Measurements from ENCODE around the gene UBE2E3.

UBE2E3 gene

DNA sequence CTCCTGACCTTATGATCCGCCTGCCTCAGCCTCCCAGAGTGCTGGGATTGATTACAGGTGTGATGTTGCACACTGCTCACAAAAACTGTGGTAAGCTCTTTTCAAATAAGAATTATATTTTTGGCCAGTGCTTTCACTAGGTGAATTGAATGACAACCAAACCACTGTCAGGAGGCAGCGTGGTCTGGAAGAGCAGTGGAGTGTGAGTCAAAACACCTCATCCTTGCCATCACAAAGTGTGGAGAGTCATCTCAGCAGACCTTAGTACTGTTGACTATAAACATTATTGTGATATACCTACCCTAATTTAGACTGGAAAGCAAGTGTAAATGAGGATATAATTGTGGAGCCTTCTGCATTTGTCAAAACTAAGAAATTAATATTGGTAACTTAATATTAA lies 61.3 kb downstream of the UBE2E3 start:
- H3K9me3 ChIP-seq (ENCODE audit: insufficient read depth, low read depth, low read length), result no peaks in the 10 kb centered on the region
- TF ChIP-seq, protein P1, sequence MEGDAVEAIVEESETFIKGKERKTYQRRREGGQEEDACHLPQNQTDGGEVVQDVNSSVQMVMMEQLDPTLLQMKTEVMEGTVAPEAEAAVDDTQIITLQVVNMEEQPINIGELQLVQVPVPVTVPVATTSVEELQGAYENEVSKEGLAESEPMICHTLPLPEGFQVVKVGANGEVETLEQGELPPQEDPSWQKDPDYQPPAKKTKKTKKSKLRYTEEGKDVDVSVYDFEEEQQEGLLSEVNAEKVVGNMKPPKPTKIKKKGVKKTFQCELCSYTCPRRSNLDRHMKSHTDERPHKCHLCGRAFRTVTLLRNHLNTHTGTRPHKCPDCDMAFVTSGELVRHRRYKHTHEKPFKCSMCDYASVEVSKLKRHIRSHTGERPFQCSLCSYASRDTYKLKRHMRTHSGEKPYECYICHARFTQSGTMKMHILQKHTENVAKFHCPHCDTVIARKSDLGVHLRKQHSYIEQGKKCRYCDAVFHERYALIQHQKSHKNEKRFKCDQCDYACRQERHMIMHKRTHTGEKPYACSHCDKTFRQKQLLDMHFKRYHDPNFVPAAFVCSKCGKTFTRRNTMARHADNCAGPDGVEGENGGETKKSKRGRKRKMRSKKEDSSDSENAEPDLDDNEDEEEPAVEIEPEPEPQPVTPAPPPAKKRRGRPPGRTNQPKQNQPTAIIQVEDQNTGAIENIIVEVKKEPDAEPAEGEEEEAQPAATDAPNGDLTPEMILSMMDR (conservative IDR thresholded peaks at IDR 0.05; ENCODE audit: low read length), result no peak
- TF ChIP-seq EZH2phosphoT487 (IDR thresholded peaks at IDR 0.05; ENCODE audit: borderline replicate concordance), result no peak
- H3K27me3 ChIP-seq (ENCODE audit: insufficient read depth, low read length, poor library complexity, severe bottlenecking), result no peaks in the 10 kb centered on the region
- no peak overlapping the region for H3K9ac ChIP-seq (ENCODE audit: low read depth, low read length, poor library complexity, severe bottlenecking)
- no peaks in the 10 kb centered on the region for H3K4me1 ChIP-seq (ENCODE audit: insufficient read depth, low read length, poor library complexity, severe bottlenecking)
- no peaks in the 10 kb centered on the region for H3K36me3 ChIP-seq (ENCODE audit: insufficient read depth, low read length)
- no peaks in the 10 kb centered on the region for H3F3A ChIP-seq (ENCODE audit: low read depth)
- no peak overlapping the region for H3K4me3 ChIP-seq (ENCODE audit: low read length, poor library complexity, severe bottlenecking)
- no peak overlapping the region for H3K4me2 ChIP-seq (ENCODE audit: low read depth, low read length, poor library complexity, severe bottlenecking)
- no peaks in the 10 kb centered on the region for H3K79me2 ChIP-seq (ENCODE audit: insufficient read depth, low read length)
- H3K9me2 ChIP-seq (replicated peaks; ENCODE audit: low read depth, low read length), result no peaks in the 10 kb centered on the region
- H2AFZ ChIP-seq (ENCODE audit: low read length), result no peak overlapping the region
- H4K20me1 ChIP-seq (ENCODE audit: insufficient read depth, low read length, poor library complexity, severe bottlenecking), result no peaks in the 10 kb centered on the region

DNA sequence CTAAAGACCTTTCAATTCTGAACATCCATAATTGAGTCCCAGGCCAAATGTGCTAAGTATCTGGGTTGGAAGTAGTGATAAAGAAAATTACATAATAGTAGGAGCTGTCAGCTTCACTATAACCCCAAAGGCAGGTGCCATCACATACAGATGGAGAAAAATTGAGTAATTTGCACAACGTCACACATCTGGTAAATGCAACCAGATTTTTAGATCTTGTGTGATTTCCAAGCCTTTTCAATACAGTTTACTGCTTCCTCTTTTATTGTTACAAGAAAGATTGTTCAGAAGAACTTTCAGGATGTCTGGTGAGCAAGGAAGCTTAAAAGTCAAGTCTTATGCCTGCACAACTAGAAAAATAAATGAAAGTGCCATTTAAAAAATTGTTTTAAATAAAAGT lies 62.3 kb downstream of the UBE2E3 start:
- TF ChIP-seq, protein P1 (conservative IDR thresholded peaks at IDR 0.05; ENCODE audit: low read length), result no peak
- TF ChIP-seq EZH2phosphoT487 (IDR thresholded peaks at IDR 0.05; ENCODE audit: borderline replicate concordance), result no peak
- Histone ChIP-seq H3K9ac (ENCODE audit: low read depth, low read length, poor library complexity, severe bottlenecking) (no peak overlapping the region), H4K20me1 (ENCODE audit: insufficient read depth, low read length, poor library complexity, severe bottlenecking) (no peaks in the 10 kb centered on the region), H3K36me3 (ENCODE audit: insufficient read depth, low read length) (no peaks in the 10 kb centered on the region), H3K9me3 (ENCODE audit: insufficient read depth, low read depth, low read length) (no peaks in the 10 kb centered on the region), H3K4me2 (ENCODE audit: low read depth, low read length, poor library complexity, severe bottlenecking) (no peak overlapping the region), H3K4me3 (ENCODE audit: low read length, poor library complexity, severe bottlenecking) (no peak overlapping the region), H3K27me3 (ENCODE audit: insufficient read depth, low read length, poor library complexity, severe bottlenecking) (no peaks in the 10 kb centered on the region), H3K9me2 (replicated peaks; ENCODE audit: low read depth, low read length) (no peaks in the 10 kb centered on the region), H3K4me1 (ENCODE audit: insufficient read depth, low read length, poor library complexity, severe bottlenecking) (no peaks in the 10 kb centered on the region), H2AFZ (ENCODE audit: low read length) (no peak overlapping the region), H3F3A (ENCODE audit: low read depth) (no peaks in the 10 kb centered on the region), H3K79me2 (ENCODE audit: insufficient read depth, low read length) (no peaks in the 10 kb centered on the region)

DNA sequence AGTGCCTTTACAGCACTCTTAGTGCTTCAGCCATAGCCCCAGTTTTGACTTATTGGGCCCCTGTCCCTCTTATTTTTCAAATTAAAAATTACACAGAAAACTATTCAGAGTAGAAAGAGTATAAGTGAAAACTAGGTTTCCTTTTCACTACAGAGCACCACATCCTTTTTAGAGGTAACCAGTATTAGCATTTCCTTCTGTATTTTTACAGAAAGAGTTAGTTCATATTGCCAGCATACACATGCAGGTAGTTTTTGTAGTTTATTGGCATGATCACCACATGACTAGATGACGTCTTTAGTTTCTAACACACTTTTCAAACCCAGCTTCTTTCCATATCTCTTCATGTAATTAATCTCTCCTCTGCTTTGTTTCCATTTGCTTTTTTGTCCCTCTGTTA lies 66.4 kb downstream of the UBE2E3 start:
- H3K36me3 ChIP-seq (ENCODE audit: insufficient read depth, low read length), result no peaks in the 10 kb centered on the region
- H4K20me1 ChIP-seq (ENCODE audit: insufficient read depth, low read length, poor library complexity, severe bottlenecking), result no peaks in the 10 kb centered on the region
- no peaks in the 10 kb centered on the region for H3F3A ChIP-seq (ENCODE audit: low read depth)
- no peak overlapping the region for H2AFZ ChIP-seq (ENCODE audit: low read length)
- no peaks in the 10 kb centered on the region for H3K9me3 ChIP-seq (ENCODE audit: insufficient read depth, low read depth, low read length)
- H3K79me2 ChIP-seq (ENCODE audit: insufficient read depth, low read length), result no peaks in the 10 kb centered on the region
- H3K4me1 ChIP-seq (ENCODE audit: insufficient read depth, low read length, poor library complexity, severe bottlenecking), result no peaks in the 10 kb centered on the region
- H3K9ac ChIP-seq (ENCODE audit: low read depth, low read length, poor library complexity, severe bottlenecking), result no peak overlapping the region
- H3K4me2 ChIP-seq (ENCODE audit: low read depth, low read length, poor library complexity, severe bottlenecking), result no peak overlapping the region
- H3K27me3 ChIP-seq (ENCODE audit: insufficient read depth, low read length, poor library complexity, severe bottlenecking), result no peaks in the 10 kb centered on the region
- no peak overlapping the region for H3K4me3 ChIP-seq (ENCODE audit: low read length, poor library complexity, severe bottlenecking)
- H3K9me2 ChIP-seq (replicated peaks; ENCODE audit: low read depth, low read length), result no peaks in the 10 kb centered on the region
- TF ChIP-seq EZH2phosphoT487 (IDR thresholded peaks at IDR 0.05; ENCODE audit: borderline replicate concordance), result no peak
- TF ChIP-seq, protein P1 (conservative IDR thresholded peaks at IDR 0.05; ENCODE audit: low read length), result no peak

Data from Loucy (cell line).